ENCODE data around the gene RIPK1. TPM values are rescaled to one million over a fixed set of nuclear protein-coding genes. Genes with fewer than 3 reads are reported as not detected.

Gene RIPK1
- total RNA-seq, 4 donors from 2014 or later, result 38.5 to 48.7 (median 40.8) TPM

GRCh38 chr6:3102875-3103274, 34.6 kb downstream of the RIPK1 start:
- no peaks in the 10 kb centered on the region for H3K4me1 ChIP-seq
- peaks cover 0 to 88% (median 0%) of the 10 kb centered on the region in 3 donors for H3K36me3 ChIP-seq
- no peak for DNase-seq
- TF ChIP-seq CTCF (IDR thresholded peaks at IDR 0.05) (no peak), POLR2A (IDR thresholded peaks at IDR 0.05) (no peak)
- H3K27ac ChIP-seq, result no peak overlapping the region
- H3K4me3 ChIP-seq, result no peak overlapping the region
- no peaks in the 10 kb centered on the region for H3K27me3 ChIP-seq
- no peaks in the 10 kb centered on the region for H3K9me3 ChIP-seq

- TF ChIP-seq CTCF (IDR thresholded peaks at IDR 0.05), result no peak
- no peak for TF ChIP-seq POLR2A (IDR thresholded peaks at IDR 0.05)
- Histone ChIP-seq H3K27me3 (no peaks in the 10 kb centered on the region), H3K4me3 (no peak overlapping the region), H3K27ac (no peak overlapping the region), H3K9me3 (no peaks in the 10 kb centered on the region), H3K36me3 (peaks cover 0 to 87% (median 0%) of the 10 kb centered on the region in 3 donors), H3K4me1 (no peaks in the 10 kb centered on the region)
- no peak for DNase-seq
These were observed 40.6 kb downstream of the RIPK1 start for GRCh38 chr6:3108746-3109414.

GRCh38 chr6:3109761-3110160, 41.5 kb downstream of the RIPK1 start:
- Histone ChIP-seq H3K27ac (no peak overlapping the region), H3K4me1 (no peaks in the 10 kb centered on the region), H3K9me3 (no peaks in the 10 kb centered on the region), H3K4me3 (no peak overlapping the region), H3K36me3 (peaks cover 0 to 90% (median 0%) of the 10 kb centered on the region in 3 donors), H3K27me3 (no peaks in the 10 kb centered on the region)
- no peak for DNase-seq
- TF ChIP-seq POLR2A (IDR thresholded peaks at IDR 0.05) (no peak), CTCF (IDR thresholded peaks at IDR 0.05) (no peak)

- DNase-seq, result no peak
- Histone ChIP-seq H3K4me1 (peaks cover 0 to 9% (median 0%) of the 10 kb centered on the region in 4 donors), H3K27me3 (no peaks in the 10 kb centered on the region), H3K36me3 (peaks cover 0 to 58% (median 0%) of the 10 kb centered on the region in 3 donors), H3K27ac (no peak overlapping the region), H3K4me3 (no peak overlapping the region), H3K9me3 (no peaks in the 10 kb centered on the region)
- TF ChIP-seq POLR2A (IDR thresholded peaks at IDR 0.05) (no peak), CTCF (IDR thresholded peaks at IDR 0.05) (no peak)
These were observed 46.1 kb downstream of the RIPK1 start for GRCh38 chr6:3114377-3114776.

GRCh38 chr6:3117912-3118352, 49.6 kb downstream of the RIPK1 start:
- peaks cover 0 to 25% (median 0%) of the 10 kb centered on the region in 3 donors for H3K36me3 ChIP-seq
- no peak for TF ChIP-seq POLR2A (IDR thresholded peaks at IDR 0.05)
- TF ChIP-seq CTCF (IDR thresholded peaks at IDR 0.05), result no peak
- no peaks in the 10 kb centered on the region for H3K9me3 ChIP-seq
- no peak for DNase-seq
- H3K4me3 ChIP-seq, result peak overlapping the region; percentile 69 to 85 (median 78)
- H3K27me3 ChIP-seq, result no peaks in the 10 kb centered on the region
- H3K4me1 ChIP-seq, result peaks cover 0 to 10% (median 0%) of the 10 kb centered on the region in 4 donors
- H3K27ac ChIP-seq, result peak overlapping the region; percentile 83 to 97 (median 94)
